ENCODE results near the gene ATAD2B. TPM values are rescaled to one million over a fixed set of nuclear protein-coding genes. Genes with fewer than 3 reads are reported as not detected.
"Not testable (repeated sequence)": the region's sequence is repeated elsewhere in the genome, so short reads cannot be mapped to it uniquely, and the experiment has no call there.

ATAD2B gene
- polyA plus RNA-seq, 1 donor: 11.2 TPM

- DNase-seq: peak; percentile 37
Measured at GRCh38 chr2:23745068-23745725, 181.7 kb downstream of the ATAD2B start.

DNA sequence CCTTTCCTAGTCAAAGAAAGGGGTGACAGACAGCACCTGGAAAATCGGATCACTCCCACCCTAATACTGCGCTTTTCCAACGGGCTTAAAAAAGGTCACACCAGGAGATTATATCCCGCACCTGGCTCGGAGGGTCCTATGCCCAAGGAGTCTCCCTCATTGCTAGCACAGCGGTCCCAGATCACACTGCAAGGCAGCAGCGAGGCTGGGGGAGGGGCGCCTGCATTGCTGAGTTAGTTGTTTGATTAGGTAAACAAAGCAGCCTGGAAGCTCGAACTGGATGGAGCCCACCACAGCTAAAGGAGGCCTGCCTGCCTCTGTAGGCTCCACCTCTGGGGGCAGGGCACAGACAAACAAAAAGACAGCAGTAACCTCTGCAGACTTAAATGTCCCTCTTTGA, 190.1 kb downstream of the ATAD2B start:
- not testable (repeated sequence) for DNase-seq

- DNase-seq: no peak
Measured at GRCh38 chr2:23734416-23734815, 192.5 kb downstream of the ATAD2B start.

DNA sequence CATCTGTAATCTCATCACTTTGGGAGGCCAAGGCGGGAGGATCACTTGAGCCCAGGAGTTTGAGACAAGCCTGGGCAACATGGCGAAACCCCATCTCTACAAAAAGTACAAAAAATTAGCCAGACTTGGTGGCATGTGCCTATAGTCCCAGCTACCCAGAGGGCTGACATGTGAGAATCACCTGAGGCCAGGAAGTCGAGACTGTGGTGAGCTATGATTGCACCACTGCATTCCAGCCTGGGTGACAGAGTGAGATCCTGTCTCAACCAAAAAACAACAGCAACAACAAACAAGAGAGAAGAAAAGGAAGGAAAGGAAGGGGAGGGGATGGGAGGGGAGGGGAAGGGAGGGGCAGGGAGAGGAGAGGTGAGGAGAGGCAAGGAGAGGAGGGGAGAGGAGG, 203.9 kb downstream of the ATAD2B start:
- DNase-seq: not testable (repeated sequence)

DNA sequence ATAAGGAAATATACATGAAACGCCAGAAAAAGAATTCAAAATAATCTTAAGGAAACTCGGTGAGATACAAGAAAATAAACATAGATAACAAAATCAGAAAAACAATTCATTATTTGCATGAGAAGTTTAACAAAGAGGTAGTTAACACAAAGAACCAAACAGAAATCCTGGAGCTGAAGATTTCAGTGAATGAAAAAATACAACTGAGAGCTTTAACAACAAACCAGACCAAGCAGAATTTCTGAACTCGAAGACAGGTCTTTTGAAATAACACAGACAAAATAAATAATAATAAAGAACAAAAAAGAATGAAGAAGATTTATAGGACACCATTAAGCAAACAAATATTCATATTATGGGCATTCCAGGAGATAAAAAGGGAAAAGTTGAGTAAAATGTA, 204.7 kb downstream of the ATAD2B start:
- DNase-seq: no peak

- DNase-seq: no peak
Measured at GRCh38 chr2:23721454-23721826, 205.5 kb downstream of the ATAD2B start.

GRCh38 chr2:23720705-23721453, 206.0 kb downstream of the ATAD2B start:
- DNase-seq: no peak

GRCh38 chr2:23719716-23720115, 207.2 kb downstream of the ATAD2B start:
- DNase-seq: no peak

- peak; percentile 80 for DNase-seq
Measured at GRCh38 chr2:23718931-23719700, 207.8 kb downstream of the ATAD2B start.

GRCh38 chr2:23713351-23713750, 213.6 kb downstream of the ATAD2B start:
- DNase-seq: no peak

GRCh38 chr2:23712756-23713151, 214.2 kb downstream of the ATAD2B start:
- DNase-seq: no peak

DNA sequence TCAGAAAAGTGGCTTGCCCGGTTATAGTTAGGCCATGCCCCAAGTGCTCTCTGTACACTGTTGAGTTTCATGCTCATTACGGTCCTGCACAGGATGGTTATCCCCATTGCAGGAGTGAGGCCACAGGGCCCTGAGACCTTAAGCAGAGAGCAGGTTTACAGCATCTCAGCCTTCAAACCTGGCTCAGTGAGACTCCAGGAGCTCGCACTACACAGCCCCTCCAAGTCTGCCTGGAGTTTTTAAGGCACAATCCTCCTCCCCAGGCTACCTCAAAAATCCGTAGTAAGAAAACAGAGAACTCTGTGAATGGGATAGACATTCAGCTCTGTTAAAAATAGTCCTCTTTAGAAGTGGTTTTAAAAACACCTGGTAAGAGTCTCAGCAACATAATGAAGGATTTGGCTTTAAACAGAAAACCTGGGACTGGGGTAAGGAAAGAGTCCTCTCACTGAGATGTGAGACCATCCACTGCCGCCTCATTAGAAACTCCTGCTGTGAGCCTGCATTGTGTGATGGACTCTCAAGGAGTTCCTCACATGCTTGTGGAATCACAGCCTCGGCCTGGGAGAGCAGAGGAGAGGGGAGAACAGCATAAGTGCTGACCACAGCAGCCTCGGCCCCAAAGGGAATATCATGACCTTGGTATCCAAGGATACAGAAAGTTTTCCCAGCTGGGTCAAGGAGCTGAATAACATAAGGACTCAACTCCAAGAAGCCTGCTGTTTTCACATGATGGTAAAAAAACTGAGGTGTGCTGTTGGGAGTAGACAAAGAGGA, 214.8 kb downstream of the ATAD2B start:
- DNase-seq: peak; percentile 11

DNA sequence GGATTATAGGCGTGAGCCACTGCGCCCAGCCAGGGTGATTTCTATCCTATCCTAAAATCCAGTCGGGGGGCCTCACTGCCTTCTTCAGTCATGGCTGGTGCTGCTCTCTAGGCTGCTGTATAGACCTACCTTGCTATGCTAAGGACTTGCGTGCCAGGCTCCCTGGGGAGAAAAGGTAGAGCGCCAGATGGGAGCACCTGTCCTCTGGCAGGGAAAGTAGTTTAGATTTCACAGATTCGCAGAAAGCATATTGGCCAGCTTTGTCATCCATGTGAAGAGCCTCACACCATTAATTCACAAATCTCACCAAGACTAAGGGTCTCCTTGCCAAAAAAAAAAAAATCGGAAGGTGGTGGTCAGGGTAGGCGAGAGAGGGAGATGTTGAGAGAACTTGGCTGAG, 217.6 kb downstream of the ATAD2B start:
- no peak for DNase-seq

GRCh38 chr2:23708771-23709170, 218.2 kb downstream of the ATAD2B start:
- DNase-seq: no peak

- DNase-seq: no peak
Measured at GRCh38 chr2:23707096-23707495, 219.8 kb downstream of the ATAD2B start.

- no peak for DNase-seq
Measured at GRCh38 chr2:23706613-23707078, 220.3 kb downstream of the ATAD2B start.

DNA sequence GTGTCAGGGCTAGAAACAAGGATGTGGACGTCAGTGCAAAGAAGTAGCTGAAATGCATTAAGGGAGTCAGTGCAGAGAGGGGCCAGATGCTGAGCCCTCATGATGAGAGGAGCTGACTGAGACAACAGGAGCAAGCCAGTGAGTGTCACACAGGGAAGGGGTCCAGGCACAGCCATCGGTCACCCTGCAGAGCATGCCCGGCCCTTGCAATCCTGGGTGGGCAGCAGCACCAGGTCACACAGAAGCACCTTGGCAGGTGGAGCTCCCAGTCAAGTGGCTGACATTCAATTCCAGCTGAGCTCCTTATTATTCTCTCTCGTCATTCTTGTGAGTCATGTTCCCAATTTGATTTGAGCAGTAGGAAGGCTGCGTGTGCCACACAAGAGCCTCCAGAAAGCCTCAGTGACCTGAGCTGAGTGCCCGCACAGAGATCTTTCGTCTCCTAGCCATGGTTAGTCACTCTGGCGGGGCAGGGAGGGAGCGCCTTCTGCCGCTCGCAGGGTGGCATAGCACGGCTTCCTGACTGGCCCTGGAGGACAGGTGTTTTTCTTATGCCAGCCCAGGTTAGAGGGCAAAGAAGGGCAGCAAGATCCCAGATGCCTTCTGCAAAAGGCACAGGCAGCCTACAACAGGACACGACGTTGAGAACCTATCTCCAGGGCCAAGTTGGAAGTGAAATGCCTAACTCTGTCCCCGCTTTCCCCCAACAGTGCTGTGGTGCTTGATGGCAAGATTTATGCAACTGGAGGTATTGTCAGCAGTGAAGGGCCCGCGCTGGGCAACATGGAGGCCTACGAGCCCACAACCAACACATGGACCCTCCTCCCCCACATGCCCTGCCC, 220.9 kb downstream of the ATAD2B start:
- no peak for DNase-seq

DNA sequence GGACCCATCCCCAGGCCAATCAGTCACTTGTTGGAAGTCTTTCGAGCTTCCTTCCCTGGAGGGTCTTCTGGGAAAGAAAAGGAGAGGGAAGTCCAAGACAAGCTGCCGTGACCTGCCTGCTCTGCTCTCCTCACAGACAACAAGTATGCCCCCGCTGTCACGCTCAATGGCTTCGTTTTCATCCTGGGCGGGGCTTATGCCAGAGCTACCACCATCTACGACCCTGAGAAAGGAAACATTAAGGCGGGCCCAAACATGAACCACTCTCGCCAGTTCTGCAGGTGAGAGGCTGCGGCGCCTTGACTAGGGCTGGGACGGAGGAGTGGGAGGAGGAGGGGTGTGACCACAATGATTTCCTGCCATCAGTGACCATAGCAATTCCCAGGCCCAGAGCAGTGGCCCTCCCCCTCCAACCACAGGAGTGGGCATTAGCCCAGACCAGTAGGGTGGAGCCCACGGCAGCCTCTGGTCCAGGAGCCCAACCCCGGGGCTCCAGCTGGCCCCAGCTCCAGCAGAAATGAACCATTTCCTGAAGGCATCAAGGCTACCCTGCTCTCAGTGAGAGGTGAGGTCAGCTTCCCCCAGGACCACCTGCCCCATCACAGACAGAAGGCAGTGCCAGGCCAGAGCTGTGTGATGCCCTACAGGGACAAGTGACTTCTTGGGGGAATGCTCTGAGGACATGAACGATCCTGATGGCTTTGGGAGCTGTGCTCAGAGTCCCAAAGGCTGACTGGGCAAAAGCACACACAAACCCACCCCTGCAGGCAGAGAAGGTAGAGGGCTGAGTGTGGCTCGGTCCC, 223.1 kb downstream of the ATAD2B start:
- no peak for DNase-seq

DNA sequence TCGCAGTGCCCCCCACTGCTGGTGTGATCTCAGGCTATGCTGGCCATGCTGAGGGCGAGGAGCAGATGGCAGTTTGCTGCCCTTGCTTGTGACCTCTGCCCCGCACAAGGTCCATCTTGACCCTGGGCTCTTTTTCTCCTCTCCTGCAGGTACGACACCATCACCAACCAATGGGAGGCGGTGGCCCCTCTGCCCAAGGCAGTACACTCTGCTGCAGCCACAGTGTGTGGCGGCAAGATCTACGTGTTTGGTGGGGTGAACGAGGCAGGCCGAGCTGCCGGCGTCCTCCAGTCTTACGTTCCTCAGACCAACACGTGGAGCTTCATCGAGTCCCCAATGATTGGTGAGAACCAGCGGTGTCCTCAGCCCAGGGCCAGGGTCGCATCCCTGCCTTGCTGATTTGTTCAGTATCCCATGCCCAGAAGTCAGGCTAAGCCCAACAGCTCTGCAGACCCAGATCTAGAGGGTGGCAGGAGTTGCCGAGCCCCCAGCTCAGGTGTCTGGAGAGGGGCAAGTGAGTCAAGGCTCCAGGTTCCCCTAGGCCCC, 223.8 kb downstream of the ATAD2B start:
- DNase-seq: no peak

DNA sequence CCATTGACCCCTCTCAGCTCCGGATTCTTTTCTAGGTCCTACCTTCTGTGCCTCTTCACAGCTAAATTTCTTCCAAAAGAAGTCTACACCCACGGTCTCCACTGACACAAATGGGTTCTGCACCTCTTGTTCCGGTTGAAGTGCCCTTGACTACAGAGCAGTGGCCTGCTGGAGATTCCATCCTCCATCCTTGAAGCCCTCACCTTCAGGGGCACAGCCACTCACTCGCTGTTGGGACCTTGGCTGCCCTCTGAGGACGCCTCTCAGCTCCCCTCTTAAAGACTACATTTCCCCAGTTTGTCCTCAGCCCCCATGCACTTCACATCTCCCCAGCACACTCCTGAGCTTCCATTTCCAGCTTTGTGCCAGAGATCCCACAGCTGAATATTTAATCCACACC, 226.3 kb downstream of the ATAD2B start:
- no peak for DNase-seq

DNA sequence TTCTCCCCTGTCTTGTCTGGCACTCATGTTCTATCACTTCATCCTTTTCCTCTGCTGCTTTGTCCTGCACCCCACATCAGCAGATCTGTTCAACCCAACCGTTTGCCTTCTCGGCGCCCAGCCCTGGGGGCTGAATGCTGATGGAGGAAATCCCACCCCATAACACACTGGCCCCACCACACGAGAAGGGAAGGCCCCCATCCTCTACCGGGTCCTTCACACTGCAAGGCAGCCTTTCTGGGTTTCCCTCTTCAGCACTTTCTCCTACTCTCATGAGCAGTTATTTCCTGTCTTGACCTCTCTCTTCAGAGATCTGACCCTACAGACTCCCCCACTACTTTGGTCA, 227.4 kb downstream of the ATAD2B start:
- no peak for DNase-seq
